H1 (cell line): Measurements from ENCODE around the gene RORB. TPM values are rescaled to one million over a fixed set of nuclear protein-coding genes. Genes with fewer than 3 reads are reported as not detected.

Experiments
- CHD7 ChIP-seq: fragments of 300-600 bp; sonication (generic); IDR thresholded peaks from 2 replicates; pipeline ENCODE4 v1.7.1; 2012; ENCODE audit warnings: low read length, moderate library complexity, mild to moderate bottlenecking, inconsistent platforms; ENCODE audit not compliant: insufficient replicate concordance
- polyA plus RNA-seq, 7 experiments: library from polyadenylated mRNA; depleted of rRNA in 3 of 7; stranded (reverse) in 5 of 7; unstranded in 2 of 7; fragments of >200 nt in 5 of 7; fragments of 200-250 nt in 2 of 7; gene quantifications; 1 replicate in 5 of 7; 2 replicates in 1 of 7; 4 replicates in 1 of 7; pipeline versions ENCODE4 v1.2.1 to v1.2.3, GENCODE V29; 2011 to 2013; ENCODE audit warnings: missing spikeins in 2 of 7, mixed read lengths in 2 of 7
- total RNA-seq: library from RNA; stranded (reverse); fragmentation: NEBNext Ultra II Directional; extraction: Animal tissue kit (Norgen Biotek cat#: 25700); gene quantifications from 2 replicates; pipeline ENCODE4 v1.2.1, GENCODE V29; 2021

The RORB gene
- total and polyA plus RNA-seq, 2 of the 8 experiments (the other 6 are each of a cell fraction or from before 2014, with no cell fraction given): 2.3 to 7.1 TPM

DNA sequence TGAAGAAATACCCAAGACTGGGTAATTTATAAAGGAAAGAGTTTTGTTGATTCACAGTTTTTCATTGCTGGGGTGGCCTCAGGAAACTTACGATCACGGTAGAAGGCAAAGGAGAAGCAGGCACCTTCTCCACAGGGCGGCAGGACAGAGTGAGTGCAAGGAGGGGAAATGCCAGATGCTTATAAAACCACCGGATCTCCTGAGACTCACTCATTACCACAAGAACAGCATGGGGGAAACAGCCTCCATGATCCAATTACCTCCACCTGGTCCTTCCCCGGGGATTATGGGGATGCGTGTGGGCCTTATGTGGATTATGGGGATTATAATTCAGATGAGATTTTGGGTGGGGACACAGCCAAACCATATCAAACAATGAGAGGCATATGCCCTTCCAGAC, 18.5 kb upstream of the RORB start (continued):
- TF ChIP-seq CHD7: no peak
- TF ChIP-seq, all 59 proteins: peak for 0
